GM21737 (cell line): ENCODE measurements around the gene TWIST2.

Source experiments
- ATAC-seq: cut with Tn5 transposase; IDR thresholded peaks from one replicate; pipeline ENCODE4 v1.9.1; 2021; ENCODE audit warnings: mild to moderate bottlenecking, moderate library complexity; ENCODE audit not compliant: unreplicated experiment

The TWIST2 gene

GRCh38 chr2:238872026-238872425, 24.1 kb downstream of the TWIST2 start:
- ATAC-seq: no peak

GRCh38 chr2:238872628-238873380, 24.9 kb downstream of the TWIST2 start:
- ATAC-seq: no peak

GRCh38 chr2:238873381-238873801, 25.5 kb downstream of the TWIST2 start:
- no peak for ATAC-seq

- ATAC-seq: no peak
Observed at GRCh38 chr2:238873841-238874240, 26.0 kb downstream of the TWIST2 start.

GRCh38 chr2:238874330-238875050, 26.6 kb downstream of the TWIST2 start:
- no peak for ATAC-seq

GRCh38 chr2:238875101-238875470, 27.2 kb downstream of the TWIST2 start:
- ATAC-seq: no peak

- no peak for ATAC-seq
Observed at GRCh38 chr2:238875471-238876231, 27.8 kb downstream of the TWIST2 start.

GRCh38 chr2:238876232-238876630, 28.3 kb downstream of the TWIST2 start:
- no peak for ATAC-seq

- no peak for ATAC-seq
Observed at GRCh38 chr2:238878051-238878735, 30.3 kb downstream of the TWIST2 start.

- no peak for ATAC-seq
Observed at GRCh38 chr2:238879043-238879442, 31.2 kb downstream of the TWIST2 start.

- ATAC-seq: no peak
Observed at GRCh38 chr2:238879621-238880377, 31.9 kb downstream of the TWIST2 start.

- no peak for ATAC-seq
Observed at GRCh38 chr2:238881353-238882081, 33.6 kb downstream of the TWIST2 start.

GRCh38 chr2:238882082-238882755, 34.3 kb downstream of the TWIST2 start:
- no peak for ATAC-seq

- no peak for ATAC-seq
Observed at GRCh38 chr2:238883421-238883901, 35.6 kb downstream of the TWIST2 start.

GRCh38 chr2:238884122-238884811, 36.4 kb downstream of the TWIST2 start:
- no peak for ATAC-seq

- no peak for ATAC-seq
Observed at GRCh38 chr2:238884812-238885408, 37.0 kb downstream of the TWIST2 start.

GRCh38 chr2:238886453-238887094, 38.7 kb downstream of the TWIST2 start:
- no peak for ATAC-seq
